GM19328 (cell line): ENCODE measurements around the gene RUVBL1.

ENCODE experiments used
- ATAC-seq: cut with Tn5 transposase; IDR thresholded peaks from one replicate; pipeline ENCODE4 v1.9.1; 2021; ENCODE audit warnings: mild to moderate bottlenecking, moderate library complexity; ENCODE audit not compliant: unreplicated experiment

The RUVBL1 gene

GRCh38 chr3:128143496-128143895 lies 19.9 kb upstream of the RUVBL1 start:
- ATAC-seq: no peak

DNA sequence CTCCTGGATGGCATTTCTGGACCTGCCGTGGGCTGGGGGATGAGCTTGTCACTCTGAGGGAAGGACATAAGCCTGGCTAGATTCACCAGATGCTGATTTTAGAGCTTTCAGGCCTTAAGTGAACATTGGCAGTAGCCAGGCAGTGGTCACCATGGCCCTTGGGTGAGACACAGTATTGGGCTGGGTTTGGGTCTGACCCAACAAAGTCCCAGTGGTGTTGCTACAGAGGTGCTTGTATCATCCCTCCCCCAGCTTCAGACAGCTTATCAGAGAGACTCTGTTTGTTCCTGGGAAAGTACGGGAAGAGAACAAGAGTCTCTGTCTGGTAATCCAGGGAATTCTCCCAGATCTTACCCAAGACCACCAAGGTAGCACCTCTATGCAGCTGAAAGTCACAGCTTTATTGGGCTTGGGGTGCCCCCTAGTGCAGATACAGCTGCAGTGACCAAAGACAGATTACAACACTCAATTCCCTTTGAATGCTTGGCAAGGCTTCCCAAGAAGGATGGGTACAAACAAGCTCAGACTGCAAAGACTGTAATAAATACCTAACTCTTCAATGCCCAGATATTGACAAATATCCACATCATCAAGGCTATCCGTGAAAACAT lies 9.8 kb upstream of the RUVBL1 start:
- ATAC-seq: no peak

DNA sequence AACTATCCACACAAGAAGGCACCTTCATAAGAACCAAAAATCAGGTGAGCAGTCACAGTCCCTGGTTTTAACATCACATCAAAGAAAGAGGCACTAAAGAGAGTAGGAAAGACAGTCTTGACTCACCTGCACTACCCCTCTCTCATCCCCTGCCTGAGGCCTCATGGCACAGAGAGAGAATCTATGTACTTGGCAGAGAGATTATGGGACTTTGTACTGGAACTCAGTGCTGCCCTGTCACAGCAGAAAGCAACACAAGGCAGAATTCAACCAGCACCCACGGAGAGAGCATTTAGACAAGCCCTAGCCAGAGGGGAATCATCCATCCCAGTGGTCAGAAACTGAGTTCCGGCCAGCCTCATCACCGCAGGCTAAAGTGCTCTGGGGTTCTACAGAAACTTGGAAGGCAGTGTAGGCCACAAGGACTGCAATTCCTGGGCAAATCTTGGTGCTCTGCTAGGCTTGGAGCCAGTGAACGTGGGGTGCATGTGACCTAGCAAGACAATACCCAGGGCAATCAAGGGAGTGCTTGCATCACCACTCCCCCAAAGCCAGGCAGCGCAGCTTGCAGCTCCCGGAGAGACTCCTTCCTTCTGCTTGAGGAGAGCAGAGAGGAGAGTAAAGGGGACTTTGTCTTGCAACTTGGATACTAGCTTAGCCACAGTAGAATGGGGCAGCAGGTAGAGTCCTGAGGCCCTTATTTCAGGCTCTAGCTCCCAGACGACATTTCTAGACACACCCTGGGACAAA lies 8.5 kb upstream of the RUVBL1 start:
- ATAC-seq: no peak

- no peak for ATAC-seq
Observed at GRCh38 chr3:128128251-128128650, 4.6 kb upstream of the RUVBL1 start.

DNA sequence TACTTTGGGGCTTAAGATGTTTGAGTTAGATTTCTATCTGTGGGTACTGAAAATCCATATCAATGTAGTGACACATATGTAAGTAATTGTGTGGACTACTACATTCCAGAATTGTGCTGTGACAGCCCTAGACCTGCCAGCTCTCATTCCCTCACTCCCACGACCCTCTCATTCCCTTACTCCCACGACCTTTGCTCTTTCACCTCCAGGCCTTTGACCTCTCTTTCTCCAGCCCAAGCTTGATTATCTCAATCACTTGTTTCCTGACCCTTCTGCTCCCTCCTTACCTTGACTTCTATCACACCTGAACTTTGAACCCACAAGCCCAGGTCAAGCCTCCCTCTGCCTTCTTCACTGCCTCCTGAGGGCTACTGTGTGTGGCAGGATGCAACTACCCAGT lies 3.6 kb upstream of the RUVBL1 start:
- ATAC-seq: no peak

GRCh38 chr3:128123156-128123537 lies 465 bp downstream of the RUVBL1 start:
- no peak for ATAC-seq

- ATAC-seq: no peak
Observed at GRCh38 chr3:128122013-128122412, 1.6 kb downstream of the RUVBL1 start.

- ATAC-seq: no peak
Observed at GRCh38 chr3:128113817-128114794, 9.5 kb downstream of the RUVBL1 start.

GRCh38 chr3:128112357-128112968 lies 11.1 kb downstream of the RUVBL1 start:
- no peak for ATAC-seq

DNA sequence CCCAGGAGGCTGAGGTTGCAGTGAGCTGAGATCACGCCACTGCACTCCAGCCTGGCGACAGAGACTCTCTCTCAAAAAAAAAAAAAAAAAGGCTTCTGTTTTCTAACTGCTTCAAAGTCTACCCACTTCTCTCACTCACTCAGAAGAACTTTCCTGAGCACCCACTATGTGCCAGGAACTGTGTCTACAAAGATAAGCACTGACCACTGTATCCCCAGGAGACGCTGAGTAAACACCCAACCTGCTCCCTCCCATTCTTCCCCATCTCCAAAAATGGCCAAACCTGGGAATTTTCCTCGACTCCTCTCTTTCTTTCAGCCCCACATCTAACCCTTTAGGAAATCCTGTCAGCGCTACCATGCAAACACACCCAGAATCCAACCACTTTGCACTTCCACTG lies 12.5 kb downstream of the RUVBL1 start:
- ATAC-seq: no peak

GRCh38 chr3:128107834-128108233 lies 15.8 kb downstream of the RUVBL1 start:
- ATAC-seq: no peak

GRCh38 chr3:128103136-128103676 lies 20.4 kb downstream of the RUVBL1 start:
- no peak for ATAC-seq

- ATAC-seq: no peak
Observed at GRCh38 chr3:128100638-128101037, 23.0 kb downstream of the RUVBL1 start.

GRCh38 chr3:128100161-128100560 lies 23.5 kb downstream of the RUVBL1 start:
- ATAC-seq: no peak

- no peak for ATAC-seq
Observed at GRCh38 chr3:128098234-128098633, 25.4 kb downstream of the RUVBL1 start.

DNA sequence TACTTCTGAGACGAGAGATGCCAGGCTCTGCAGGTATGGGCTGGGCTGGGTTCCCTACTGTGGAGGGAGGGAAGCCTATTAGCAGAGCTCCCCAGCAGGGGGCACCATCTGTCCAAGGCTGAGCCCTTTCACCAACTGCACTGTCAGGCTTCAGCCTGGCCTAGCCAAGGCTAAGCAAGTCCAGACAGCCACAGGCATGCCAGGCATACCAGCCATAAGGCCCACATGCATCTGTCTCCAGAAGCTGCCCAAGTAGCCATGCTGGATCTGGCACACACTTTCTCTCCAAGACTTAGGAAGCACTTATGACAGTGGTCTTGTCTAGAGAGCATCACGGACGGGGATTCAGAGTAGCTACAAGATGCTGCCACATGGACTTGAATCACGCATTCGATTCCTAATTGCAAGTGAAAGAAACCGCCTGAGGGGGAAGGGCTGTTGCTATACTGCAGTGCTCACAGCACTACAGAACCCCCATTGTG lies 28.3 kb downstream of the RUVBL1 start:
- no peak for ATAC-seq

DNA sequence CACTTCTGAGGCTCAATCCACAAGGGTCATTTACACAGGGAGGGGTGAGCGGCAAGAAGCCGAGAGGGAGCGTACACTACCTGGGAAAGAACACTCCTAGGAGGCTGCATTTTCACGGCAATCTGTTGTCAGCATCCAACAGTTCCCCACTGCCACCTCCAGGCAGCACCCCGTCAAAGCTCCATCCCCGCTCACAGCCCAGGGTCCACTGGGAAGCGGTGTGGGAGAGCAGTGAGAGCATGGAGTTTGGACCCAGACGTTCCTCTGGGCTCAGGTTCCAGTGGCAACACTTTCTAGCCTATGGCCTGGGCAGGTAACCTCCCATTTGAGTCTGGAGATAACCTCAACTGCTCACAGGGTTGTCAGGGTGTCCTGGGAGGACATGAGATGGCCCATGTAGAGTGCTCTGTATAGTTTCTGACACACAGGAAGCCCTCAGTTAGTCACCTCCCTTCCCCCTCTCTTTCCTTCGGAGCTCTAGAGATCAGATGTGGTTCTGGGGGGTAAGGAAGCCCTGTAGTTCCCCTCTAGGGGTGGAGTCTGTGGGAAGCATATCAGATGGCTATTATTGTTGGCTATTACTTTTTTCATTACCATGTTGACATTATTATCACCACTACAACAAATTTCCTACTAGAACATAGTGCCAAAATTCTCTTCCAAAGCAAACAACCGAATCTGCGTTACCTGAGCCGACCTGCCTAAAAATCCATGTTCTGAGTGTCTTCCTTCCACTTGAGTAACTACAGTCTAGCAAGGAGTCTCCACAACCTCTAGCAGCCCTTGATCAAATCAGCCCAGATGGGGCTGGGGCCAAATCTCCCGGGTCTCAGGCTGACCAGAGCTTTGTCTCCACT lies 29.1 kb downstream of the RUVBL1 start:
- no peak for ATAC-seq

GRCh38 chr3:128091586-128091985 lies 32.0 kb downstream of the RUVBL1 start:
- no peak for ATAC-seq

DNA sequence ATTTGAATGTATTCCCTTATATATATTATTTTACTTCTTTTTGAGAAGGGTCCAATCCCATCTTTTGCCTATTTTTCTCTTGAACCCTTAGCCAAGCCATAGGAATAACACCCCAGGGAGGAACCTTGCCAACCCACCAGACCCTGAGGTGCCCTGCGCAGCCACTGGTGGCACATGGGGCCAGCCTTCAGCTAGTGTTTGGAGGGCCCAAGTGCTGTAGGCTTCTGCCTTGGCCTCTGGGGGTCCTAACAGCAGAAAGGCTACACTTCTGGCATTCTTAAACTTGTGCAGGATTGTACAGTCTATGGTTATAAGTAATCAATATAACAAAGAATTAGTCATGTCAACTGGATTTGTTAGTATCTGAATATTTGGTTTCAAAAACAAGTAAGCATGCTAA lies 34.5 kb downstream of the RUVBL1 start:
- no peak for ATAC-seq

GRCh38 chr3:128084675-128085021 lies 39.0 kb downstream of the RUVBL1 start:
- ATAC-seq: no peak
